DND-41 (cell line): ENCODE results near the gene GOLGA2.

ENCODE experiments used
- ATAC-seq: fragments of 200-7000 bp; cut with Tn5 transposase; 3 replicates; pipeline ENCODE4 v1.9.1; 2021; ENCODE audit warnings: low read depth; ENCODE audit not compliant: insufficient read depth
- DNase-seq: peaks from one replicate; pipeline ENCODE4 v3.0.0-alpha.2; 2020
- H2AFZ ChIP-seq: 2 replicates; pipeline ENCODE4 v1.6.0; 2012; ENCODE audit warnings: low read depth, low read length
- H3K27ac ChIP-seq: 2 replicates; pipeline ENCODE4 v1.5.1; 2012; ENCODE audit warnings: low read length, inconsistent platforms
- H3K27me3 ChIP-seq: fragments of 200-600 bp; sonication (generic); 2 replicates; pipeline ENCODE4 v1.6.0; 2012; ENCODE audit warnings: low read length, mild to moderate bottlenecking, inconsistent platforms; ENCODE audit not compliant: insufficient read depth, poor library complexity
- H3K36me3 ChIP-seq: 2 replicates; pipeline ENCODE4 v1.5.1; 2012; ENCODE audit warnings: low read length, inconsistent platforms; ENCODE audit not compliant: insufficient read depth
- H3K4me1 ChIP-seq: 2 replicates; pipeline ENCODE4 v1.5.1; 2012; ENCODE audit warnings: mild to moderate bottlenecking, low read length; ENCODE audit not compliant: insufficient read depth
- H3K4me2 ChIP-seq: 2 replicates; pipeline ENCODE4 v1.6.0; 2012; ENCODE audit warnings: mild to moderate bottlenecking, moderate library complexity, low read length, inconsistent platforms; ENCODE audit not compliant: insufficient read depth
- H3K4me3 ChIP-seq, 2 experiments: fragments of 200-600 bp in 1 of 2; shearing (Covaris generic) in 1 of 2; 2 replicates each; pipeline ENCODE4 v1.5.1; 2012 to 2016; ENCODE audit warnings: inconsistent platforms in 2 of 2, low read length in 2 of 2, mild to moderate bottlenecking in 2 of 2, low read depth in 1 of 2, moderate library complexity in 1 of 2
- H3K79me2 ChIP-seq: 2 replicates; pipeline ENCODE4 v1.6.0; 2012; ENCODE audit warnings: low read length, inconsistent platforms; ENCODE audit not compliant: insufficient read depth
- H3K9ac ChIP-seq: 2 replicates; pipeline ENCODE4 v1.6.0; 2012; ENCODE audit warnings: low read depth, mild to moderate bottlenecking, inconsistent platforms, low read length, moderate library complexity
- H3K9me3 ChIP-seq: 2 replicates; pipeline ENCODE4 v1.5.1; 2012; ENCODE audit warnings: low read length, moderate library complexity, mild to moderate bottlenecking, inconsistent platforms; ENCODE audit not compliant: insufficient read depth, severe bottlenecking
- H4K20me1 ChIP-seq: 2 replicates; pipeline ENCODE4 v1.6.0; 2012; ENCODE audit warnings: low read length; ENCODE audit not compliant: insufficient read depth
- CTCF ChIP-seq: IDR thresholded peaks from 2 replicates; pipeline ENCODE4 v1.5.1; 2012; ENCODE audit warnings: borderline replicate concordance, low read length, moderate library complexity, mild to moderate bottlenecking; ENCODE audit not compliant: poor library complexity, severe bottlenecking; ENCODE audit errors: extremely low read depth
- EZH2 ChIP-seq: IDR thresholded peaks from 3 replicates; pipeline ENCODE4 v1.6.1; 2012; ENCODE audit warnings: borderline replicate concordance, low read depth, mild to moderate bottlenecking, moderate library complexity, low read length, inconsistent platforms; ENCODE audit not compliant: severe bottlenecking

Gene GOLGA2

GRCh38 chr9:128310461-128310860 is 34.7 kb upstream of the GOLGA2 start:
- Histone ChIP-seq H3K4me1 (no peaks in the 10 kb centered on the region), H3K27me3 (no peaks in the 10 kb centered on the region), H3K9ac (no peak overlapping the region), H3K36me3 (peaks cover 43% of the 10 kb centered on the region), H3K4me2 (no peak overlapping the region), H2AFZ (no peak overlapping the region), H3K79me2 (no peaks in the 10 kb centered on the region), H3K4me3 (no peak overlapping the region), H3K27ac (no peak overlapping the region), H4K20me1 (no peaks in the 10 kb centered on the region), H3K9me3 (no peaks in the 10 kb centered on the region)
- no peak for DNase-seq
- no peak for TF ChIP-seq EZH2
- ATAC-seq, result no peak

GRCh38 chr9:128309551-128309950 is 33.7 kb upstream of the GOLGA2 start:
- no peaks in the 10 kb centered on the region for H3K4me1 ChIP-seq
- H4K20me1 ChIP-seq, result no peaks in the 10 kb centered on the region
- H3K27ac ChIP-seq, result no peak overlapping the region
- DNase-seq (no peak), ATAC-seq (no peak)
- TF ChIP-seq EZH2 (no peak), CTCF (no peak)
- no peak overlapping the region for H3K4me2 ChIP-seq
- no peak overlapping the region for H2AFZ ChIP-seq
- no peaks in the 10 kb centered on the region for H3K9me3 ChIP-seq
- no peaks in the 10 kb centered on the region for H3K27me3 ChIP-seq
- H3K79me2 ChIP-seq, result no peaks in the 10 kb centered on the region
- H3K36me3 ChIP-seq, result peaks cover 34% of the 10 kb centered on the region
- H3K9ac ChIP-seq, result no peak overlapping the region
- H3K4me3 ChIP-seq, result no peak overlapping the region

GRCh38 chr9:128304971-128305288 is 29.1 kb upstream of the GOLGA2 start:
- no peaks in the 10 kb centered on the region for H3K27me3 ChIP-seq
- DNase-seq, result no peak
- no peak overlapping the region for H3K4me2 ChIP-seq
- no peak for ATAC-seq
- peaks cover 9% of the 10 kb centered on the region for H3K36me3 ChIP-seq
- no peak overlapping the region for H2AFZ ChIP-seq
- no peak overlapping the region for H3K27ac ChIP-seq
- TF ChIP-seq EZH2, result no peak
- no peak for TF ChIP-seq CTCF
- H3K9ac ChIP-seq, result no peak overlapping the region
- H4K20me1 ChIP-seq, result no peaks in the 10 kb centered on the region
- H3K4me1 ChIP-seq, result no peaks in the 10 kb centered on the region
- no peak overlapping the region for H3K4me3 ChIP-seq
- no peaks in the 10 kb centered on the region for H3K9me3 ChIP-seq
- no peaks in the 10 kb centered on the region for H3K79me2 ChIP-seq

- Histone ChIP-seq H3K9ac (no peak overlapping the region), H3K9me3 (no peaks in the 10 kb centered on the region), H3K27ac (no peak overlapping the region), H3K4me1 (no peaks in the 10 kb centered on the region), H2AFZ (no peak overlapping the region), H3K4me3 (no peak overlapping the region), H3K36me3 (peaks cover 3% of the 10 kb centered on the region; the same call in 1 of the 2 replicates), H3K27me3 (no peaks in the 10 kb centered on the region), H4K20me1 (no peaks in the 10 kb centered on the region), H3K79me2 (no peaks in the 10 kb centered on the region), H3K4me2 (no peak overlapping the region)
- TF ChIP-seq CTCF, result no peak
- no peak for TF ChIP-seq EZH2
- DNase-seq, result no peak
- ATAC-seq, result no peak
These were observed 28.5 kb upstream of the GOLGA2 start for GRCh38 chr9:128304136-128304970.
